Activated CD4-positive, alpha-beta T cell treated with anti-CD3 and anti-CD28 coated beads, Interleukin-2, Interleukin-6, amounts not matched to agents 100 ng/mL and 50 ng/mL, durations not matched to agents 16 hours and 8 hours (primary cell): ENCODE measurements around the gene TNPO1.
A peak's percentile ranks its signal among the peaks of the same experiment; 100 is the strongest.
"Not testable (repeated sequence)": the region's sequence is repeated elsewhere in the genome, so short reads cannot be mapped to it uniquely, and the experiment has no call there.

ENCODE experiments used
- DNase-seq: peaks from one replicate; pipeline ENCODE4 v3.0.0-alpha.2; 2020

The TNPO1 gene

GRCh38 chr5:72855821-72856220, 39.4 kb downstream of the TNPO1 start:
- no peak for DNase-seq

GRCh38 chr5:72857396-72857795, 40.9 kb downstream of the TNPO1 start:
- no peak for DNase-seq

GRCh38 chr5:72859127-72859526, 42.7 kb downstream of the TNPO1 start:
- DNase-seq, result no peak

GRCh38 chr5:72860499-72860898, 44.0 kb downstream of the TNPO1 start:
- DNase-seq, result no peak

GRCh38 chr5:72871366-72872024, 55.0 kb downstream of the TNPO1 start:
- DNase-seq, result no peak

GRCh38 chr5:72878854-72879253, 62.4 kb downstream of the TNPO1 start:
- no peak for DNase-seq

- no peak for DNase-seq
These were observed 66.5 kb downstream of the TNPO1 start for GRCh38 chr5:72882989-72883388.

- DNase-seq, result no peak
These were observed 67.4 kb downstream of the TNPO1 start for GRCh38 chr5:72883850-72884249.

GRCh38 chr5:72884892-72885291, 68.4 kb downstream of the TNPO1 start:
- no peak for DNase-seq

- DNase-seq, result no peak
These were observed 69.4 kb downstream of the TNPO1 start for GRCh38 chr5:72885824-72886223.

GRCh38 chr5:72888595-72888994, 72.1 kb downstream of the TNPO1 start:
- no peak for DNase-seq

GRCh38 chr5:72889324-72889723, 72.9 kb downstream of the TNPO1 start:
- DNase-seq, result no peak

GRCh38 chr5:72892846-72893245, 76.4 kb downstream of the TNPO1 start:
- no peak for DNase-seq

- peak; percentile 64 for DNase-seq
These were observed 79.3 kb downstream of the TNPO1 start for GRCh38 chr5:72895758-72896157.

GRCh38 chr5:72906806-72907205, 90.3 kb downstream of the TNPO1 start:
- DNase-seq, result no peak

- no peak for DNase-seq
These were observed 92.2 kb downstream of the TNPO1 start for GRCh38 chr5:72908664-72909063.

GRCh38 chr5:72917371-72917776, 100.9 kb downstream of the TNPO1 start:
- no peak for DNase-seq

- no peak for DNase-seq
These were observed 104.4 kb downstream of the TNPO1 start for GRCh38 chr5:72920690-72921502.

GRCh38 chr5:72921886-72922285, 105.4 kb downstream of the TNPO1 start:
- DNase-seq, result no peak

- DNase-seq, result no peak
These were observed 106.0 kb downstream of the TNPO1 start for GRCh38 chr5:72922422-72922821.

GRCh38 chr5:72925336-72926010, 109.0 kb downstream of the TNPO1 start:
- DNase-seq, result no peak

GRCh38 chr5:72932686-72933085, 116.2 kb downstream of the TNPO1 start:
- DNase-seq, result not testable (repeated sequence)

- not testable (repeated sequence) for DNase-seq
These were observed 118.7 kb downstream of the TNPO1 start for GRCh38 chr5:72934953-72935725.
